Gastrocnemius medialis (tissue), 4 donors: ENCODE measurements around the gene BRS3. TPM values are rescaled to one million over a fixed set of nuclear protein-coding genes. Genes with fewer than 3 reads are reported as not detected.

Source experiments
- ATAC-seq, 2 donors: fragments of 150-250 bp; one replicate each; pipeline ENCODE4 v1.9.1; 2016
- DNase-seq, 2 donors: peaks; one replicate each; pipeline ENCODE4 v3.0.0-alpha.2; 2019
- H3K27ac ChIP-seq, 4 donors: fragments of 200-600 bp; sonication (generic); 1 replicate in 1 of 4; 2 replicates in 3 of 4; pipeline ENCODE4 v1.5.1; 2016 to 2018; ENCODE audit warnings: mild to moderate bottlenecking in 2 of 4, moderate library complexity in 1 of 4
- H3K27me3 ChIP-seq, 3 donors: fragments of 200-600 bp; sonication (generic) in 2 of 3; 1 replicate in 1 of 3; 2 replicates in 2 of 3; pipeline versions ENCODE4 v1.5.1 to v1.6.0; 2016 to 2019; ENCODE audit warnings: mild to moderate bottlenecking in 1 of 3, moderate library complexity in 1 of 3
- H3K36me3 ChIP-seq, 2 donors: fragments of 200-600 bp; sonication (generic) in 1 of 2; one replicate each; pipeline ENCODE4 v1.5.1; 2017 to 2018
- H3K4me1 ChIP-seq, 2 donors: fragments of 200-600 bp; sonication (generic) in 1 of 2; one replicate each; pipeline ENCODE4 v1.5.1; 2016 to 2017; ENCODE audit warnings: mild to moderate bottlenecking in 2 of 2
- H3K4me3 ChIP-seq, 4 donors: fragments of 200-600 bp; sonication (generic) in 3 of 4; 1 replicate in 1 of 4; 2 replicates in 3 of 4; pipeline ENCODE4 v1.5.1; 2016 to 2019; ENCODE audit warnings: mild to moderate bottlenecking in 2 of 4
- H3K9me3 ChIP-seq, 3 donors: fragments of 200-600 bp; sonication (generic) in 2 of 3; 1 replicate in 1 of 3; 2 replicates in 2 of 3; pipeline ENCODE4 v1.5.1; 2016 to 2019
- POLR2A ChIP-seq, 2 donors: fragments of 450-650 bp; IDR thresholded peaks; one replicate each; pipeline ENCODE4 v1.6.1; 2017; ENCODE audit warnings: antibody characterized with exemption in 2 of 2, mild to moderate bottlenecking in 2 of 2, moderate library complexity in 2 of 2
- in situ Hi-C, 4 donors: fragments of 200-750 bp; cut with MboI; loops; one replicate each; pipeline versions ENCODE4 v1.15.0 to v1.8.0; 2017; ENCODE audit warnings: low sequenced_read_pairs in 4 of 4
- intact Hi-C: fragments of 100-400 bp; cut with DNase I; formaldehyde crosslinking; loops from one replicate; pipeline ENCODE4 v1.15.1; 2023; ENCODE audit warnings: low total_unique reads
- total RNA-seq, 4 donors: library from RNA; depleted of rRNA; stranded (reverse); fragments of >200 nt; gene quantifications; one replicate each; pipeline versions ENCODE4 v1.1.0 to v1.2.3, GENCODE V29; 2016
- TF ChIP-seq, protein P1 (sequence below), 5 experiments: fragments of 450-650 bp in 3 of 5; fragments of 200-600 bp in 2 of 5; sonication (generic) in 2 of 5; IDR thresholded peaks in 4 of 5; conservative IDR thresholded peaks in 1 of 5; 1 replicate in 4 of 5; 2 replicates in 1 of 5; pipeline ENCODE4 v1.5.1; 2016 to 2019; ENCODE audit warnings: antibody characterized with exemption in 5 of 5, mild to moderate bottlenecking in 3 of 5, moderate library complexity in 3 of 5

The BRS3 gene
- total RNA-seq, 4 donors from 2014 or later = not detected

DNA sequence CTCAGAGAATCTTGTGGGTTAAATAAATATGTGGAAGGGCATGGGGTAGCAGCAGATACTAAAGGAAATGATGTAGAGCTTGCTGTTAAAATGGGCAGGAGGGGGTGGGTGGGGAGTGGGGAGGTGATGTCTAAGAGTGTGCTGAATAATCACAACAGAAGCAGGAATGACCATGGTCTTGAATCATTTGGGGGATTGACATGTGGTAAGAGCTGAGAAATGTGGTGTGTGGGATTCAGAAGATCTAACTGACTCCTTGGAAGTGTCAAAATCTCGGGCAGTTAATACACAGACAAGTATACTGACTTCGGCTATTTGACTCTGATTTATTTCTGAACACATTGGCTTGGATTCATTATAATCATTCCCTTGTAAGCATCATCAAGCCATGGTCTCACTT is 51.1 kb downstream of the BRS3 start:
- in situ Hi-C loops = no loop called here
- no peak for DNase-seq
- no peak overlapping the region for H3K27ac ChIP-seq
- no peak overlapping the region for H3K4me3 ChIP-seq
- H3K27me3 ChIP-seq = no peaks in the 10 kb centered on the region
- intact Hi-C loops = no loop called here
- H3K9me3 ChIP-seq = no peaks in the 10 kb centered on the region
- ATAC-seq = no peak
- no peak for TF ChIP-seq POLR2A (IDR thresholded peaks at IDR 0.05)
- TF ChIP-seq, protein P1, sequence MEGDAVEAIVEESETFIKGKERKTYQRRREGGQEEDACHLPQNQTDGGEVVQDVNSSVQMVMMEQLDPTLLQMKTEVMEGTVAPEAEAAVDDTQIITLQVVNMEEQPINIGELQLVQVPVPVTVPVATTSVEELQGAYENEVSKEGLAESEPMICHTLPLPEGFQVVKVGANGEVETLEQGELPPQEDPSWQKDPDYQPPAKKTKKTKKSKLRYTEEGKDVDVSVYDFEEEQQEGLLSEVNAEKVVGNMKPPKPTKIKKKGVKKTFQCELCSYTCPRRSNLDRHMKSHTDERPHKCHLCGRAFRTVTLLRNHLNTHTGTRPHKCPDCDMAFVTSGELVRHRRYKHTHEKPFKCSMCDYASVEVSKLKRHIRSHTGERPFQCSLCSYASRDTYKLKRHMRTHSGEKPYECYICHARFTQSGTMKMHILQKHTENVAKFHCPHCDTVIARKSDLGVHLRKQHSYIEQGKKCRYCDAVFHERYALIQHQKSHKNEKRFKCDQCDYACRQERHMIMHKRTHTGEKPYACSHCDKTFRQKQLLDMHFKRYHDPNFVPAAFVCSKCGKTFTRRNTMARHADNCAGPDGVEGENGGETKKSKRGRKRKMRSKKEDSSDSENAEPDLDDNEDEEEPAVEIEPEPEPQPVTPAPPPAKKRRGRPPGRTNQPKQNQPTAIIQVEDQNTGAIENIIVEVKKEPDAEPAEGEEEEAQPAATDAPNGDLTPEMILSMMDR (IDR thresholded peaks at IDR 0.05 in 4 of 5, conservative IDR thresholded peaks at IDR 0.05 in 1 of 5) = no peak
- no peaks in the 10 kb centered on the region for H3K4me1 ChIP-seq
- H3K36me3 ChIP-seq = no peaks in the 10 kb centered on the region

DNA sequence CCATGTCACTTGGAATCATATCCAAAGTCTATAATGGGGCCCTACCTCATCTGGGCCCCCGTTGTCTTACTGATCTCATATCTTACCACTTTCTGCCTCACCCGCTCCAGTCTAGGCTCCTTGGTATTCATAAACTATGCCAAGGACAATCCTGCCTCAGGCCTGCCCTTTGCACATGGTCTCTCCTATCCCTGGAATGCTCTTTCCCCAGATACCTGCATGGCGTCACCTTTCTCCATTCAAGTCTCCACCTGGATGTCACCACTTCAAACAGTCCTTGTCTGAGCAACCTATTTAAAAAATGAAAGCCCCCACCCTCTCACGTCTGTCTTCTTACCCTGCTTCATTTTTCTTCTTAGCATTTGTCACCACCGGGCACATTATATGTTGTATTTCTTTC is 52.5 kb downstream of the BRS3 start:
- no peaks in the 10 kb centered on the region for H3K27me3 ChIP-seq
- ATAC-seq (no peak), DNase-seq (no peak)
- in situ Hi-C loops (no loop called here), intact Hi-C loops (no loop called here)
- no peaks in the 10 kb centered on the region for H3K36me3 ChIP-seq
- no peak overlapping the region for H3K27ac ChIP-seq
- no peak overlapping the region for H3K4me3 ChIP-seq
- no peaks in the 10 kb centered on the region for H3K9me3 ChIP-seq
- no peaks in the 10 kb centered on the region for H3K4me1 ChIP-seq
- TF ChIP-seq, protein P1 (IDR thresholded peaks at IDR 0.05 in 4 of 5, conservative IDR thresholded peaks at IDR 0.05 in 1 of 5) = no peak
- TF ChIP-seq POLR2A (IDR thresholded peaks at IDR 0.05) = no peak

DNA sequence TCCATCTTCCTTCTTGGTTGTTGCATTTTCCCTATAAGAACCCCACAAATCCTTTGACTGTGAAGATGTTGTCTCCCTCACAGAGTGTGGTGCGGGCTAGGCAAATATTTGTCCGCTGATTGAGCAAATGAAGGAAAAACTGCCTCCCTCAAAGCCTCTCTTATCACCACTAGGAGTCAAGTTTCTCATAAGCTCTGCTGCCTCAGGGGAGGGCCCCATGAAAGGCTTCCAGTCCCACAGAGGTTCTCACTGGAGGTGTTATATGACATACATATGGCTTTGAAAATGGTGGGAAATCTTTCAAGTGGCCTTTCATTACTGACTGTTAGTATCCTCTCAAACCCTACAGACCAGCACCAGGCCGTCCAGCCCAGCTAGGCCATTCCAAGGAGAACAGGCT is 53.5 kb downstream of the BRS3 start:
- Histone ChIP-seq H3K4me1 (no peaks in the 10 kb centered on the region), H3K27ac (no peak overlapping the region), H3K4me3 (no peak overlapping the region), H3K27me3 (no peaks in the 10 kb centered on the region), H3K36me3 (no peaks in the 10 kb centered on the region), H3K9me3 (no peaks in the 10 kb centered on the region)
- ATAC-seq = no peak
- DNase-seq = no peak
- no peak for TF ChIP-seq POLR2A (IDR thresholded peaks at IDR 0.05)
- TF ChIP-seq, protein P1 (IDR thresholded peaks at IDR 0.05 in 4 of 5, conservative IDR thresholded peaks at IDR 0.05 in 1 of 5) = no peak
- intact Hi-C loops (no loop called here), in situ Hi-C loops (no loop called here)

DNA sequence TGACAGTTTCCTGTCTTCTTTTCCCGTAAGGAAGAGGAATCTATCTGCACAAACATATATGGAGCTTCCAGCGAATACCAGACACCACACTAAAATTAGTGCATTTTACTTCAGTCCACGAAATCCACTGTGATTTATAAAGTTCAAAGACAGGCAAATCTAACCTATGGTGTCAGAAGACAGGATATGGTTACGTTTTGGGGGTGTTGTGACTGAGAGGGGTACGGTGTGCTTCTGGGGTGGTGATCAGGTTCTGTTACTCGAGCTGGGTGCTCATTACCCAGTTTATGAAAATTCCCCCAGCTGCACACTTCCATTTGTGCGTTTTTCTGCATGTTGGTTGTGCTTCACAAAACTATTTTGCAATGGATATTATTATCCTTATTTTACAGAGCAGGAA is 54.5 kb downstream of the BRS3 start:
- Histone ChIP-seq H3K4me3 (no peak overlapping the region), H3K9me3 (no peaks in the 10 kb centered on the region), H3K27me3 (no peaks in the 10 kb centered on the region), H3K36me3 (no peaks in the 10 kb centered on the region), H3K4me1 (no peaks in the 10 kb centered on the region), H3K27ac (no peak overlapping the region)
- no peak for ATAC-seq
- in situ Hi-C loops (no loop called here), intact Hi-C loops (no loop called here)
- DNase-seq = no peak
- TF ChIP-seq, protein P1 (IDR thresholded peaks at IDR 0.05 in 4 of 5, conservative IDR thresholded peaks at IDR 0.05 in 1 of 5) = no peak

Other genes starting within 250 kb of the BRS3 start
- gene MAP7D3, start 236.5 kb upstream of the BRS3 start, total RNA-seq = 10 to 100 TPM; 10.5 to 26.1 (median 13.9) TPM
- gene ADGRG4, start 187.0 kb upstream of the BRS3 start, total RNA-seq = under 1 TPM in 1 of 4 donors, not detected in 3; 0.04 TPM
- 100 to 1,000 TPM in 3 of 4 donors, 10 to 100 TPM in 1; 97.5 to 157 (median 114) TPM for gene HTATSF1, start 9.6 kb downstream of the BRS3 start, total RNA-seq
- gene VGLL1, start 44.3 kb downstream of the BRS3 start, total RNA-seq = not detected
- under 1 TPM in 1 of 4 donors, not detected in 3; 0.23 TPM for gene CD40LG, start 160.2 kb downstream of the BRS3 start, total RNA-seq